Osteoblast (primary cell): ENCODE results near the gene C3orf70. TPM values are rescaled to one million over a fixed set of nuclear protein-coding genes. Genes with fewer than 3 reads are reported as not detected.

Experiments used
- DNase-seq: peaks from one replicate; pipeline ENCODE4 v3.0.0; 2011; ENCODE audit warnings: low spot score, mixed read lengths; ENCODE audit not compliant: insufficient read length; ENCODE audit errors: missing footprints
- H2AFZ ChIP-seq: 2 replicates; pipeline ENCODE4 v1.6.0; 2011; ENCODE audit warnings: mild to moderate bottlenecking, low read length
- H3K27ac ChIP-seq: 2 replicates; pipeline ENCODE4 v1.5.1; 2011; ENCODE audit warnings: mild to moderate bottlenecking, low read depth, low read length, moderate library complexity
- H3K27me3 ChIP-seq: 2 replicates; pipeline ENCODE4 v1.6.0; 2012; ENCODE audit warnings: mild to moderate bottlenecking, control low read depth, inconsistent platforms, low read length, moderate library complexity; ENCODE audit not compliant: insufficient read depth
- H3K36me3 ChIP-seq: 2 replicates; pipeline ENCODE4 v1.5.1; 2011; ENCODE audit warnings: mild to moderate bottlenecking, low read length, control low read depth, moderate library complexity; ENCODE audit not compliant: insufficient read depth
- H3K4me1 ChIP-seq: 2 replicates; pipeline ENCODE4 v1.5.1; 2011; ENCODE audit warnings: mild to moderate bottlenecking, low read length, control low read depth, moderate library complexity; ENCODE audit not compliant: insufficient read depth
- H3K4me2 ChIP-seq: 2 replicates; pipeline ENCODE4 v1.6.0; 2011; ENCODE audit warnings: mild to moderate bottlenecking, low read length; ENCODE audit not compliant: insufficient read depth
- H3K4me3 ChIP-seq: fragments of 200-600 bp; sonication (generic); 3 replicates; pipeline ENCODE4 v1.5.1; 2012; ENCODE audit warnings: mild to moderate bottlenecking, low read length, inconsistent platforms; ENCODE audit not compliant: insufficient read depth
- H3K79me2 ChIP-seq: 2 replicates; pipeline ENCODE4 v1.6.0; 2012; ENCODE audit warnings: mild to moderate bottlenecking, low read length, control low read depth, inconsistent platforms; ENCODE audit not compliant: insufficient read depth
- H3K9me3 ChIP-seq: 2 replicates; pipeline ENCODE4 v1.5.1; 2011; ENCODE audit warnings: low read depth, low read length, control low read depth
- H4K20me1 ChIP-seq: 2 replicates; pipeline ENCODE4 v1.6.0; 2012; ENCODE audit warnings: mild to moderate bottlenecking, low read length, control low read depth; ENCODE audit not compliant: insufficient read depth
- CTCF ChIP-seq: IDR thresholded peaks from 2 replicates; pipeline ENCODE4 v1.5.1; 2011; ENCODE audit warnings: mild to moderate bottlenecking, low read depth, low read length, moderate library complexity; ENCODE audit errors: extremely low read depth
- total RNA-seq: library from RNA; depleted of rRNA; stranded (reverse); fragments of >200 nt; gene quantifications from 2 replicates; pipeline ENCODE4 v1.2.3, GENCODE V29; 2012

Gene C3orf70
- total RNA-seq, 1 donor = 1.4 TPM

- Histone ChIP-seq H3K4me2 (no peak overlapping the region), H3K36me3 (no peaks in the 10 kb centered on the region), H3K27ac (no peak overlapping the region), H3K79me2 (no peaks in the 10 kb centered on the region), H3K27me3 (peaks cover 6% of the 10 kb centered on the region), H3K9me3 (no peaks in the 10 kb centered on the region), H3K4me1 (no peaks in the 10 kb centered on the region), H3K4me3 (no peak overlapping the region), H4K20me1 (no peaks in the 10 kb centered on the region), H2AFZ (no peak overlapping the region)
- DNase-seq = no peak
- no peak for TF ChIP-seq CTCF
Observed at GRCh38 chr3:185084402-185084801, 68.5 kb downstream of the C3orf70 start.

- no peak overlapping the region for H2AFZ ChIP-seq
- no peaks in the 10 kb centered on the region for H3K79me2 ChIP-seq
- H4K20me1 ChIP-seq = no peaks in the 10 kb centered on the region
- no peaks in the 10 kb centered on the region for H3K4me1 ChIP-seq
- peaks cover 6% of the 10 kb centered on the region for H3K27me3 ChIP-seq
- no peak overlapping the region for H3K4me3 ChIP-seq
- H3K4me2 ChIP-seq = no peak overlapping the region
- H3K9me3 ChIP-seq = no peaks in the 10 kb centered on the region
- H3K36me3 ChIP-seq = no peaks in the 10 kb centered on the region
- DNase-seq = no peak
- no peak for TF ChIP-seq CTCF
- no peak overlapping the region for H3K27ac ChIP-seq
Observed at GRCh38 chr3:185082829-185083228, 70.0 kb downstream of the C3orf70 start.

DNA sequence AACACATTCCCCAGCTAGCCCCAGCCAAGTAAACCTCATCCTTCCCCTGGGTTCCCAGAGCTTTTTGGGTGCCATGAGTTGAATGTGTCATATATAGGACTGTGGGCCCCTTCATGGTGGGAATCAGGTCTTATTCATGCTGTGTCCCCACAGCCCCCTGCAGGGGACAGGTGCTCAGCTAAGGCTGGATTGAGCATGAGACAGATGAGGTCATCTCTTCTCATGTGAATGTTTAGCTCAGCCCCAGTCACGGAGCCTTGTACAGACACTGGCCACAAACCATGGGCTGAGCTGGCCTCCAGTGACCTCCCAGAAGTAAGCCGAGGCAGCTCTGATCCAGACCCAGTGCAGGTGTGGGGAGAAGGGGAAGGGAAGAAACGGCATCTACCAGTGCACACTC lies 70.7 kb downstream of the C3orf70 start:
- no peaks in the 10 kb centered on the region for H3K4me1 ChIP-seq
- no peaks in the 10 kb centered on the region for H3K79me2 ChIP-seq
- no peak for TF ChIP-seq CTCF
- no peak overlapping the region for H3K27ac ChIP-seq
- DNase-seq = peak; percentile 48
- no peak overlapping the region for H3K4me3 ChIP-seq
- peaks cover 6% of the 10 kb centered on the region for H3K27me3 ChIP-seq
- no peak overlapping the region for H3K4me2 ChIP-seq
- no peaks in the 10 kb centered on the region for H4K20me1 ChIP-seq
- no peaks in the 10 kb centered on the region for H3K9me3 ChIP-seq
- H3K36me3 ChIP-seq = no peaks in the 10 kb centered on the region
- no peak overlapping the region for H2AFZ ChIP-seq

DNA sequence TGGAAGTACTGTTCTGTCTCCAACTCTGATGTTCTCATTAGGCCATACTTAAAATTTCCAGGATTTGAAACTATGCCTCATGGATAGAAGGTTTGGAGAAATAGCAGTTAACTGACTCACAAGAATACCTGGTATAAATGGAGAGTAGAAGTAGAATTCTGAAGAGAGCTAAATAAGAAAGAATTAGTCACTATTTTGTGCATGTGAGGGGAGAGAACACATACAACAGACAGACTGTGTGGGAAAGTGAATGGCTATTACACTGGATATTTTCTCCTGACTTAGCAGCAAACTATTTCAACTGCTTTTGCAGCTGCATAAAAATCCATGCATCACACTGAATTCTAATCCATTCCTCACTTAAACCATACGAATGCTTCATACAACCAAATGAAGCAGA lies 71.3 kb downstream of the C3orf70 start:
- Histone ChIP-seq H3K9me3 (no peaks in the 10 kb centered on the region), H3K36me3 (no peaks in the 10 kb centered on the region), H3K4me1 (no peaks in the 10 kb centered on the region), H3K79me2 (no peaks in the 10 kb centered on the region), H3K27ac (no peak overlapping the region), H4K20me1 (no peaks in the 10 kb centered on the region), H3K4me2 (no peak overlapping the region), H2AFZ (no peak overlapping the region), H3K27me3 (peaks cover 6% of the 10 kb centered on the region), H3K4me3 (no peak overlapping the region)
- DNase-seq = peak; percentile 36
- no peak for TF ChIP-seq CTCF
